Keratinocyte (primary cell): ENCODE data around the gene MPND. TPM values are rescaled to one million over a fixed set of nuclear protein-coding genes. Genes with fewer than 3 reads are reported as not detected.

ENCODE experiments used
- DNase-seq: peaks from one replicate; pipeline ENCODE4 v3.0.0-alpha.2; 2011; ENCODE audit warnings: low read depth, missing footprints, low spot score
- FAIRE-seq: peaks from 2 replicates; lab custom pipeline; 2011; peaks lifted over from hg19 to GRCh38; lab: Jason Lieb, UNC
- H2AFZ ChIP-seq: 2 replicates; pipeline ENCODE4 v1.6.0; 2012; ENCODE audit warnings: low read length, control low read depth, inconsistent platforms; ENCODE audit not compliant: control insufficient read depth
- H3K27ac ChIP-seq: 2 replicates; pipeline ENCODE4 v1.5.1; 2011; ENCODE audit warnings: low read length; ENCODE audit not compliant: control insufficient read depth, insufficient read depth
- H3K27me3 ChIP-seq: 3 replicates; pipeline ENCODE4 v1.6.0; 2011; ENCODE audit warnings: low read length; ENCODE audit not compliant: control insufficient read depth, insufficient read depth; ENCODE audit errors: extremely low read depth
- H3K36me3 ChIP-seq, 2 experiments: 2 replicates in 1 of 2; 3 replicates in 1 of 2; pipeline ENCODE4 v1.5.1; 2011; ENCODE audit warnings: low read length in 2 of 2, mild to moderate bottlenecking in 1 of 2; ENCODE audit not compliant: control insufficient read depth in 2 of 2, insufficient read depth in 2 of 2; ENCODE audit errors: extremely low read depth in 1 of 2
- H3K4me1 ChIP-seq: 3 replicates; pipeline ENCODE4 v1.5.1; 2011; ENCODE audit warnings: low read length; ENCODE audit not compliant: control insufficient read depth, insufficient read depth; ENCODE audit errors: extremely low read depth
- H3K4me2 ChIP-seq: 3 replicates; pipeline ENCODE4 v1.6.0; 2011; ENCODE audit warnings: low read depth, low read length; ENCODE audit not compliant: control insufficient read depth, insufficient read depth; ENCODE audit errors: extremely low read depth
- H3K4me3 ChIP-seq, 3 experiments: fragments of 200-600 bp in 1 of 3; sonication (generic) in 1 of 3; 2 replicates in 2 of 3; 3 replicates in 1 of 3; pipeline ENCODE4 v1.5.1; 2011 to 2016; ENCODE audit warnings: low read length in 3 of 3, mild to moderate bottlenecking in 3 of 3, control low read depth in 2 of 3, inconsistent platforms in 1 of 3, low read depth in 1 of 3, mixed read lengths in 1 of 3, mixed run types in 1 of 3, moderate library complexity in 1 of 3; ENCODE audit not compliant: control insufficient read depth in 2 of 3, insufficient read depth in 2 of 3; ENCODE audit errors: extremely low read depth in 1 of 3
- H3K79me2 ChIP-seq: 2 replicates; pipeline ENCODE4 v1.6.0; 2012; ENCODE audit warnings: low read length; ENCODE audit not compliant: control insufficient read depth, insufficient read depth
- H3K9ac ChIP-seq: 3 replicates; pipeline ENCODE4 v1.6.0; 2011; ENCODE audit warnings: low read length; ENCODE audit not compliant: control insufficient read depth, insufficient read depth; ENCODE audit errors: extremely low read depth
- H3K9me1 ChIP-seq: 3 replicates; pipeline ENCODE4 v1.6.0; 2011; ENCODE audit warnings: low read length; ENCODE audit not compliant: control insufficient read depth, insufficient read depth; ENCODE audit errors: extremely low read depth
- H3K9me3 ChIP-seq: 2 replicates; pipeline ENCODE4 v1.5.1; 2012; ENCODE audit warnings: low read depth, low read length; ENCODE audit not compliant: control insufficient read depth
- H4K20me1 ChIP-seq: 3 replicates; pipeline ENCODE4 v1.6.0; 2011; ENCODE audit warnings: low read length; ENCODE audit not compliant: control insufficient read depth, insufficient read depth; ENCODE audit errors: extremely low read depth
- CTCF ChIP-seq, 3 experiments: IDR thresholded peaks in 1 of 3; conservative IDR thresholded peaks in 1 of 3; optimal IDR thresholded peaks in 1 of 3; 2 replicates in 2 of 3; 3 replicates in 1 of 3; pipeline versions ENCODE3 to v1.5.1; 2011; ENCODE audit warnings: low read length in 3 of 3, mild to moderate bottlenecking in 3 of 3, moderate library complexity in 2 of 3, control low read depth in 1 of 3, inconsistent platforms in 1 of 3; ENCODE audit not compliant: insufficient read depth in 2 of 3; ENCODE audit errors: extremely low read depth in 1 of 3
- EZH2 ChIP-seq: IDR thresholded peaks from one replicate; pipeline ENCODE4 v1.6.1; 2012; ENCODE audit warnings: inconsistent platforms, mild to moderate bottlenecking, low read length, moderate library complexity
- dilution Hi-C: fragments of 300-500 bp; cut with MboI; formaldehyde crosslinking; loops from one replicate; pipeline ENCODE4 v1.7.0; 2020; ENCODE audit warnings: low sequenced_read_pairs; ENCODE audit not compliant: extremely low pct_ligation_motif_present
- polyA plus RNA-seq, 5 experiments: library from polyadenylated mRNA; depleted of rRNA in 3 of 5; stranded (reverse) in 3 of 5; stranded (forward) in 1 of 5; unstranded in 1 of 5; fragments of >200 nt; gene quantifications; 1 replicate in 1 of 5; 2 replicates in 3 of 5; 3 replicates in 1 of 5; pipeline versions ENCODE4 v1.2.1 to v1.2.3, GENCODE V29; 2011 to 2012; ENCODE audit warnings: missing spikeins in 2 of 5, low read depth in 1 of 5, low replicate concordance in 1 of 5

MPND gene
- polyA plus RNA-seq, 1 donor (not counting 4 experiments of a cell fraction or from before 2014, with no cell fraction given) = 4.2 TPM

- no peak overlapping the region for H3K4me3 ChIP-seq
Observed at GRCh38 chr19:4389064-4389375, 45.7 kb downstream of the MPND start.

GRCh38 chr19:4389511-4390016, 46.2 kb downstream of the MPND start:
- Histone ChIP-seq H3K79me2 (peaks cover 95% of the 10 kb centered on the region), H3K36me3 (peaks cover 8 to 10% of the 10 kb centered on the region in 2 experiments), H3K27me3 (no peaks in the 10 kb centered on the region), H4K20me1 (peaks cover 13% of the 10 kb centered on the region), H3K4me1 (peaks cover 34% of the 10 kb centered on the region), H3K27ac (no peak overlapping the region), H3K9me1 (no peaks in the 10 kb centered on the region), H3K9ac (peak overlapping the region; percentile 48), H2AFZ (no peak overlapping the region), H3K9me3 (no peaks in the 10 kb centered on the region), H3K4me2 (no peak overlapping the region), H3K4me3 (no peak overlapping the region)
- DNase-seq = no peak
- dilution Hi-C loops = no loop called here
- no peak for FAIRE-seq
- TF ChIP-seq CTCF (optimal IDR thresholded peaks at IDR 0.05 in 1 of 3, IDR thresholded peaks at IDR 0.05 in 1 of 3, conservative IDR thresholded peaks at IDR 0.05 in 1 of 3; ENCODE audit: extremely low read depth in 1 of 3, insufficient read depth in 2 of 3, low read length in 3 of 3) = no peak
- TF ChIP-seq EZH2 = no peak

More at GRCh38 chr19:4389064-4389375, 45.7 kb downstream of the MPND start:
- Histone ChIP-seq H4K20me1 (peaks cover 13% of the 10 kb centered on the region), H3K36me3 (peaks cover 6 to 12% of the 10 kb centered on the region in 2 experiments), H2AFZ (no peak overlapping the region), H3K9ac (no peak overlapping the region), H3K27me3 (no peaks in the 10 kb centered on the region), H3K9me1 (peaks cover 2% of the 10 kb centered on the region), H3K4me1 (peaks cover 34% of the 10 kb centered on the region), H3K79me2 (peaks cover 95% of the 10 kb centered on the region), H3K4me2 (no peak overlapping the region), H3K9me3 (no peaks in the 10 kb centered on the region), H3K27ac (no peak overlapping the region)
- TF ChIP-seq CTCF (optimal IDR thresholded peaks at IDR 0.05 in 1 of 3, IDR thresholded peaks at IDR 0.05 in 1 of 3, conservative IDR thresholded peaks at IDR 0.05 in 1 of 3; ENCODE audit: extremely low read depth in 1 of 3, insufficient read depth in 2 of 3, low read length in 3 of 3) (no peak), EZH2 (no peak)
- DNase-seq = no peak
- FAIRE-seq = no peak
- dilution Hi-C loops = no loop called here
